ENCODE measurements around the gene RTKN2.

GRCh38 chr10:62305813-62306212 lies 37.2 kb upstream of the RTKN2 start:
- TF ChIP-seq CTCF (IDR thresholded peaks at IDR 0.05) (no peak), POLR2A (IDR thresholded peaks at IDR 0.05) (no peak)
